Urothelium cell line (cell line): ENCODE measurements around the gene CDC42EP1.
"Not testable (repeated sequence)": the region's sequence is repeated elsewhere in the genome, so short reads cannot be mapped to it uniquely, and the experiment has no call there.

Experiments used
- DNase-seq: peaks from one replicate; pipeline ENCODE4 v3.0.0; 2011; ENCODE audit warnings: low spot score, mixed read lengths
- FAIRE-seq: peaks from 2 replicates; lab custom pipeline; 2011; peaks lifted over from hg19 to GRCh38; lab: Jason Lieb, UNC

The CDC42EP1 gene

DNA sequence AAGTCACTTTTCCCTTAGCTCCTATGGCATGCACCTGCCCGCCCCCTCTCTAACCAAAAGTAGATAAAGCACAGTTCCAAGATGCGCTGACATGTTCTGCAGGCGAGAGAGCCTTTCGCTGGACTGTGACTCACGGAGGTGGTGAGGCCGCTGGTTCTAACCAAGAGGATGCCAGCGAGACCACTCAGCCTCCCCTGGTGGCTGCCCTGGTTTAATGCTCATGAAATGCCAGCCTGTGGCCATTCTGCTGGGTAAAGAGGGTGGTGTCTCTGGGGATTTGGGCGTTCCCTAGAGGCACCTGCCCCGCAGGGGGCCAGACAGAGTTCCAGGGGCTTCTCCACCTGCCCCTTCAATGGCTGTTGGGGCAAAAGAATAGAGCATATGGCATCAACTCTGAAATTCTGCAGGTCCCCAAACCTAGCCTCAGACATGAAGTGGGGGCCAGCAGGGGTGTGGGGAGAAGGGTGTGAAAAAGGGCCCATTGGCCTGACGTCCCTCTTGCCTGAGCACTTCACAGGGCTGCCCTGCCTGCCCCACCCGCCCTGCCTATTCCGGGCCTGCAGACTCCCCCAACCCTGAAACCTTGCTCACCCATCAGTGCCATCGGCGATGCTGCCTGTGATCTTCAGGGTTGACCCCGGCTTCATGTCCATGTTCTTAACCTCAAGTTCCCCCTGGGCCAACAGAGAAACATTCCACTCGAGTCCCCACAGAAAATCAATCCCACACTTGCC is 11.1 kb downstream of the CDC42EP1 start:
- DNase-seq (peak; percentile 54), FAIRE-seq (no peak)

GRCh38 chr22:37571992-37572373 is 11.7 kb downstream of the CDC42EP1 start:
- DNase-seq, result no peak
- no peak for FAIRE-seq

DNA sequence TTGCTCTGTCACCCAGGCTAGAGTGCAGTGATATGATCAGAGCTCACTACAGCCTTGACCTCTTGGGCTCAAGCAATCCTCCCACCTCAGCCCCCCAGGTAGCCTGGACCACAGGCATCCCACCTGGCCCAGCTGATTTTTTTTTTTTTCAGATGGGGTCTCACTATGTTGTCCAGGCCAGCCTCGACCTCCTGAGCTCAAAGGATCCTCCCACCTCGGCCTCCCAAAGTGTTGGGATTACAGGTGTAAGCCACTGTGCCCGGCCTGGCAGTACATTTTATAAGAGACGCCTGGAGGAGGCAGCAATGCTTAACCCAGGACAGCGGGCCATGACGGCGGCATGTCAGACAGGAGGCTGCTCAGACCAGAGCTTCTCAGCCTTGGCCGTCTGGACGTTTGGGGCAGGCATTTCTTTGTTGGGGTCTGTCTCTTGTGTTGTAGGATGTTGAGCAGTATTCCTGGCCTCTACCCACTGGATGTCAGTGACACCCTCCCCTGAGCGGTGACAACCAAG is 15.3 kb downstream of the CDC42EP1 start:
- FAIRE-seq (peak; percentile 40), DNase-seq (no peak)

DNA sequence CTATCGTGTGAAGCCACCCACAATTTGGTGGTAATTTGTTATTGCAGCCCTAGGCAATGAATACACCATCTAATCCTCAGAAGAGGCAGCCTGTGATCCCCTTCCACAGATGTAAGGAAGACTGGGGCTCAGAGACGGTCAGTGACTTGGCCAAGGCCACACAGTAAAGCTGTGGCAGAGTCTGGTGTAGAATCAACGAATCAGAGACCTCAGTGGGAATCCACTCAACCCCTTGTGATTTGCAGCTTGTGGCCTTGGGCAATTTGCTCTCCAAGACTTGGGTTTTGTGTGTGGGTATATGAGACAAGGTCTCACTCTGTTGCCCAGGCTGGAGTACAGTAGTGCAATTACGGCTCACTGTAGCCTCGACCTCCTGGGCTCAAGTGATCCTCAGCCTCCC is 17.7 kb downstream of the CDC42EP1 start:
- DNase-seq (no peak), FAIRE-seq (no peak)

DNA sequence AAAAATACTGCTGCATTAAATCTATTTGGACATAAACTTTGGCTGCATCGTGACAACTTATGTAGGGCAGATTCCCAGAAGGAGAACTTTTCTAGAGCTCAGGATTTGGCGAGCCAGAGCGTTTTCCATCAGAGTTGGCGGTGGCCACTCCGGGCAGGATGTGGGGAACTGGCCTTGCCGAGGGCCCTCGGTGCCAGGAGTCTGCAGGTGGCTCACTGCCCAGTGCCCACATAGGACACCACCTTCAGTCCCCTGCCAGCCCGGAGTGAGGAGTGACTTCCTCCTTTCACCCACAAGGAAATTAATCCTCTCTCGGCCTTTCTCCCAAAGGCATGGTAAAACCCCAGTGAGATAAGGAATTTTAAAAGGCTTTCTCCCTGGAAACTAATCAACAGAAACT is 21.2 kb downstream of the CDC42EP1 start:
- DNase-seq, result no peak
- FAIRE-seq, result no peak

- FAIRE-seq (no peak), DNase-seq (no peak)
Measured at GRCh38 chr22:37582526-37582925, 22.2 kb downstream of the CDC42EP1 start.

DNA sequence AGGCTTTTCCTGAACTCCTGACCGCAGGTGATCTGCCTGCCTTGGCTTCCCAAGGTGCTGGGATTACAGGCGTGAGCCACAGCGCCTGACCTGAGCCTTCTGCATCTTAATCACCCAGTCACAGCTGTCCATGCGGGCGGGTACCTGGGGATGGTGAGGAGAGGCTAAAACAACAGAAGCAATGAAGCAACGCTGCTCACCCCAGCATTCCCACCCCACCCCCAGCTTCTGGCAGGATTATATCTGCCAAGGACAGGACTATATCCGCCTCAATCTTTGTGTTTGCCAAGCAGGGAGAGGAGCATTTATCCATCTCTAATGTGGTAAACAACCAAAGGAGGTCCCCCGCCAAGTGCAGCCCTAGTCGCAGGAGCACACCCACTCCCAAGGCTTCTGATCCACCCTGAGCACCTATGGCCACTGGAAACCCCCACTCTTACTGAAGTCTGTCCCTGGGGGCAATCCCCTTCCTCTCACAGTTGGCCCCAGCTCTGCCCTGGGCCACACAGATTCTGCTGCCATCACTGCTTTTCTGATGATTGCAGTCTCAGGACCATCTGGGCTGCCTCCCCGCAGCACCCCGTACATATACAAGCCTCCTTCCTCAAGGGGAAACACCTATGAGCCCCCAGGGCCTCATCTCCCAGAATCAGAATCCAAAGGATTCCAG is 28.4 kb downstream of the CDC42EP1 start:
- FAIRE-seq (no peak), DNase-seq (no peak)

- FAIRE-seq (no peak), DNase-seq (no peak)
Measured at GRCh38 chr22:37589636-37590035, 29.4 kb downstream of the CDC42EP1 start.

DNA sequence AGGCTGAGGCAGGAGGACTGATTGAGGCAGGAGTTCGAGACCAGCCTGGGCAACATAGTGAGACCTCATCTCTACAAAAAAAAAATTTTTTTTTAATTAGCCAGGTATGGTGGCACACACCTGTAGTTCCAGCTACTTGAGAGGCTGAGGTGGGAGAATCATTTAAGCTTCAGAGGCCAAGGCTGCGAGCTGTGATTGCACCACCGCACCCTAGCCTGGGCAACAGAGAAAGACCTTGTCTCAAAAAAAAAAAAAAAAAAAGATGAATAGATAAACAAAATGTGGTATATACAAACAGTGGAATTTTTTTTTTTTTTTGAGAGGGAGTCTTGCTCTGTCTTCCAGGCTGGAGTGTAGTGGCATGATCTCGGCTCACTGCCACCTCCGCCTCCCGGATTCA is 30.8 kb downstream of the CDC42EP1 start:
- not testable (repeated sequence) for FAIRE-seq

GRCh38 chr22:37591823-37592404 is 31.6 kb downstream of the CDC42EP1 start:
- DNase-seq (no peak), FAIRE-seq (no peak)

More for the DNA sequence above, 30.8 kb downstream of the CDC42EP1 start:
- not testable (repeated sequence) for DNase-seq

GRCh38 chr22:37594237-37594636 is 34.0 kb downstream of the CDC42EP1 start:
- DNase-seq, result no peak

DNA sequence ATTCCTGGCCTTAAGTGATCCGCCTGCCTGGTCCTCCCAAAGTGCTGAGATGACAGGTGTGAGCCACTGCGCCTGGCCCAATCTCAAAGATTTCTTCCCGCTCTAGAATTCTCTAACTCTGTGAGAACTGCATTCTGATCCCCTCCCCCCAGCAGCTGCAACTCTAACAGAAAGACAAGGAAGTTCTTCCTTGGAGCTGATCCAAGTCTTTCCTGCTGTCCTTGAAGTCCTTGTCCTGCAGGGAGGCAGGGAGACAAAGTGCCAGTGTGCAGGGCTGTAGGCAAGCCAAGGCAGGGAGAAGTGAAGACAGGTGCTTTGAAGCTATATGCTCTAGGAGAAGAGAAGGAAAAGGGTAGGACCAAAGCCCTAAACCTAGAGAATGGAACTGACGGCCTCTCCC is 38.9 kb downstream of the CDC42EP1 start:
- no peak for FAIRE-seq
- DNase-seq, result no peak

More at GRCh38 chr22:37594237-37594636, 34.0 kb downstream of the CDC42EP1 start:
- FAIRE-seq, result no peak

GRCh38 chr22:37601203-37601539 is 40.9 kb downstream of the CDC42EP1 start:
- no peak for DNase-seq
- FAIRE-seq, result no peak

DNA sequence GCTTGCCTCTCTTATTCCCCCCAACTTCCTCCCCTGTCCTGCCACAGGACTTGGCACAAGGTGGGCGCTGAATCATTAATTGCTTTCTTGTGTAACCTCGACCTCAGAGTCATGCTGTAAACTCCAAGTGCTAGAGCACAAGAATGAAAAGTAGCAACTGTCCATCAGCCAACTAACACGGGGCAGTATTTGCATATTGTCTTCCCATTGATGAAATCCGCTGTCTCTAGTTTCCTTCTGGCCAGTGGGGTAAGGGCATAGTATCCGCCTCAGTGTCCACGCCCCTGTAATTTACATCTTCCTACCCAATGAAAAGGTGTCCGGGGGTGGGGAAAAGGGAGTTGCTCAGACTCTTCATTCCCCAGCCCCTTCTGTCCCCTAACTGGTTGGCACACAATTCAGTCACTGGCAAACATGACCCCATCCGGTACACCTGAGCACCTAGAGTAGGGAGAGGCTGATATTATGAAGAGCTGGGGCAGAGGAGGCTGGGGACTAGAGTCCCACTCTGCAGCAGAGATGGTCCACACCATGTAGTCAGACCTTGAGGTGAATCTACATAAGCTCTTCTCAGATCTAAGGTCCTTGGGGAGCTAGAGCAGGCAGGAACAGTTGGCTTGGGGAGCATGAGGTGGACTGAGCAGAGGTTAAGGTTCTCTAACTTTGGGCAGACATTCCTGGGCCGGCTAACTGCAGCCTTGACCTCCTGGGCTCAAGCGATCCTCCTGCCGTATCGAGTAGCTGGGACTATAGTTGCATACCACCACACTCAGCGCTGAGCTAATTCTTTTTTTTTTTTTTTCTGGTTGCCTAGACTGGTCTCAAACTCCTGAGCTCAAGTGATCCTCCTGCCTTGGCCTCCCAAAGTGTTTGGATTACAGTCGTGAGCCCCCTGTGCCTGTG is 41.5 kb downstream of the CDC42EP1 start:
- DNase-seq (no peak), FAIRE-seq (no peak)

- not testable (repeated sequence) for DNase-seq, FAIRE-seq
Measured at GRCh38 chr22:37602546-37603277, 42.4 kb downstream of the CDC42EP1 start.

- FAIRE-seq (no peak), DNase-seq (no peak)
Measured at GRCh38 chr22:37604074-37604473, 43.8 kb downstream of the CDC42EP1 start.

- no peak for DNase-seq
- FAIRE-seq, result no peak
Measured at GRCh38 chr22:37604875-37605274, 44.6 kb downstream of the CDC42EP1 start.

GRCh38 chr22:37607010-37607934 is 47.0 kb downstream of the CDC42EP1 start:
- DNase-seq (peak; percentile 94), FAIRE-seq (peak; percentile 40)

- DNase-seq (no peak), FAIRE-seq (no peak)
Measured at GRCh38 chr22:37607935-37608476, 47.7 kb downstream of the CDC42EP1 start.
